Liver (tissue), 3 donors: ENCODE results near the gene FEM1C.

Experiments
- ATF3 ChIP-seq: IDR thresholded peaks from 2 replicates; pipeline ENCODE4 v1.6.1; 2016; ENCODE audit warnings: antibody characterized with exemption
- CTCF ChIP-seq: fragments of 150-350 bp; IDR thresholded peaks from 2 replicates; pipeline ENCODE4 v1.5.1; 2017; ENCODE audit warnings: improper control_type of control experiment, low read depth, low read length; ENCODE audit not compliant: missing input control
- MAX ChIP-seq: IDR thresholded peaks from 2 replicates; pipeline ENCODE4 v1.6.1; 2016; ENCODE audit warnings: antibody characterized with exemption
- YY1 ChIP-seq: IDR thresholded peaks from 2 replicates; pipeline ENCODE4 v1.6.1; 2016; ENCODE audit warnings: antibody characterized with exemption, mild to moderate bottlenecking
- donor health status: healthy.
- donor health status: healthy.

GRCh38 chr5:115477581-115477980 lies 67.0 kb downstream of the FEM1C start:
- TF ChIP-seq YY1 (no peak), CTCF (no peak), ATF3 (no peak), MAX (no peak)
